Body of pancreas (tissue), 4 donors: Measurements from ENCODE around the gene OBP2A.

Source experiments
- CTCF ChIP-seq, 7 experiments: fragments of 450-650 bp in 4 of 7; fragments of 200-600 bp in 3 of 7; sonication (generic) in 3 of 7; IDR thresholded peaks; one replicate each; pipeline ENCODE4 v1.5.1; 2016 to 2019; ENCODE audit warnings: antibody characterized with exemption in 7 of 7
- POLR2A ChIP-seq, 3 donors: fragments of 450-650 bp; IDR thresholded peaks; one replicate each; pipeline ENCODE4 v1.6.1; 2016; ENCODE audit warnings: antibody characterized with exemption in 3 of 3, mild to moderate bottlenecking in 2 of 3

DNA sequence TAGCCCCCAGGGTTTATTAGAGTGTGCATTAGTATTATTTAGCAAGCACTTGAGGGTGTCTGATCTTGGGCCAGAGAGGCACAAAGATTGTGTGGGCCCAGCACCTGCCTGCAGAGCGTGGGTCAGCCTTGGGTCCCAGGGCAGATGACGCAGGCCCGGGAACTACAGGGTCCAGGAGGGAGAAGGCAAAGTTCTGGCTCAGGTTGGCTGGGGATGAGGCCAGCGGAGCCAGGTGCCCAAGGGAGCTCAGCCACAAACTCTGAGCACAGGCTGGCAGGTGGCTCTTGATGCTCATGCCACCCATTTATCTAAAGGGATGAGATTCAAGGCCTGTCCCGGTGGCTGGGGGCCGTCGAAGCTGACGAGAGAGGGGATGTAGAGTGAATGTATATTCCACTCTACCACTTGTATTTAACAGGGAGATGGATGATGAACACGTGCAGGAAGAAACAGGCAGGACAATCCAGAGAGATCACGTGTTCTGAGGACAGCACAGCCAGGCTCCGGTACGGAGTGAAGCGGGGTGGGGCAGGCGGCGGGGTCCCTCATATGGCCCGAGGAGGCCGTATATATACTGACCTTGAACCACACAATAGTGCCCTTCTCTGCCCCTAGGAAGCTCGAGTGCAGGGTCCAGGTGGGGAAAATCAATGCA lies 818 bp upstream of the OBP2A start:
- TF ChIP-seq POLR2A (IDR thresholded peaks at IDR 0.05) (no peak), CTCF (IDR thresholded peaks at IDR 0.05) (no peak)
